HUDEP-2 (cell line): Measurements from ENCODE around the gene AHRR.
"Not testable (repeated sequence)": the region's sequence is repeated elsewhere in the genome, so short reads cannot be mapped to it uniquely, and the experiment has no call there.

Experiments used
- DNase-seq, 76 experiments: peaks; one replicate each; lab custom pipeline; 2025; ENCODE audit not compliant: unreplicated experiment in 76 of 76; lab: John Stamatoyannopoulos, UW

AHRR gene

GRCh38 chr5:375921-376798 lies 54.6 kb downstream of the AHRR start:
- no peak for DNase-seq

GRCh38 chr5:376799-377325 lies 55.3 kb downstream of the AHRR start:
- no peak for DNase-seq

- no peak for DNase-seq
Measured at GRCh38 chr5:377326-377981, 55.9 kb downstream of the AHRR start.

- DNase-seq, result no peak
Measured at GRCh38 chr5:378301-378891, 56.9 kb downstream of the AHRR start.

GRCh38 chr5:378976-379742 lies 57.6 kb downstream of the AHRR start:
- no peak for DNase-seq

- no peak for DNase-seq
Measured at GRCh38 chr5:380701-381309, 59.3 kb downstream of the AHRR start.

- no peak for DNase-seq
Measured at GRCh38 chr5:383066-383465, 61.6 kb downstream of the AHRR start.

- DNase-seq, result no peak
Measured at GRCh38 chr5:383621-384020, 62.1 kb downstream of the AHRR start.

GRCh38 chr5:384576-384975 lies 63.1 kb downstream of the AHRR start:
- DNase-seq, result not testable (repeated sequence)

- no peak for DNase-seq
Measured at GRCh38 chr5:385321-385720, 63.8 kb downstream of the AHRR start.

- no peak for DNase-seq
Measured at GRCh38 chr5:386432-387341, 65.2 kb downstream of the AHRR start.

GRCh38 chr5:387491-388265 lies 66.2 kb downstream of the AHRR start:
- no peak for DNase-seq

GRCh38 chr5:388266-389196 lies 67.0 kb downstream of the AHRR start:
- DNase-seq, result no peak

GRCh38 chr5:389197-389821 lies 67.8 kb downstream of the AHRR start:
- DNase-seq, result no peak

GRCh38 chr5:389891-390622 lies 68.5 kb downstream of the AHRR start:
- no peak for DNase-seq
